Hepatocyte (in vitro differentiated cells): ENCODE data around the gene SYTL4. TPM values are rescaled to one million over a fixed set of nuclear protein-coding genes. Genes with fewer than 3 reads are reported as not detected.

Source experiments
- DNase-seq: peaks from one replicate; pipeline ENCODE4 v3.0.0-alpha.2; 2016; ENCODE audit warnings: low spot score
- H2AFZ ChIP-seq: fragments of 200-600 bp; sonication (generic); 2 replicates; pipeline ENCODE4 v1.6.0; 2016; ENCODE audit warnings: antibody characterized with exemption, mild to moderate bottlenecking
- H3K27ac ChIP-seq: fragments of 200-600 bp; sonication (generic); 2 replicates; pipeline ENCODE4 v1.5.1; 2016; ENCODE audit warnings: mild to moderate bottlenecking
- H3K27me3 ChIP-seq: fragments of 200-600 bp; sonication (generic); 2 replicates; pipeline ENCODE4 v1.6.1; 2016
- H3K36me3 ChIP-seq: fragments of 200-600 bp; sonication (generic); replicated peaks from 2 replicates; pipeline ENCODE4 v1.5.1; 2016; ENCODE audit warnings: low read depth; ENCODE audit not compliant: insufficient read depth
- H3K4me1 ChIP-seq: fragments of 200-600 bp; sonication (generic); 2 replicates; pipeline ENCODE4 v1.5.1; 2016; ENCODE audit warnings: mild to moderate bottlenecking, moderate library complexity; ENCODE audit not compliant: insufficient read depth
- H3K4me2 ChIP-seq: fragments of 200-600 bp; sonication (generic); 2 replicates; pipeline ENCODE4 v1.6.0; 2016
- H3K4me3 ChIP-seq: fragments of 200-600 bp; sonication (generic); 2 replicates; pipeline ENCODE4 v1.5.1; 2016; ENCODE audit warnings: mild to moderate bottlenecking
- H3K79me2 ChIP-seq: fragments of 200-600 bp; sonication (generic); 2 replicates; pipeline ENCODE4 v1.6.0; 2017; ENCODE audit warnings: mild to moderate bottlenecking
- H3K9me2 ChIP-seq: fragments of 200-600 bp; sonication (generic); replicated peaks from 2 replicates; pipeline ENCODE4 v1.6.0; 2017; ENCODE audit warnings: mild to moderate bottlenecking; ENCODE audit not compliant: insufficient read depth
- H3K9me3 ChIP-seq: fragments of 200-600 bp; sonication (generic); 2 replicates; pipeline ENCODE4 v1.5.1; 2016; ENCODE audit warnings: low read depth, mild to moderate bottlenecking
- H4K20me1 ChIP-seq: fragments of 200-600 bp; sonication (generic); 2 replicates; pipeline ENCODE4 v1.6.0; 2016; ENCODE audit warnings: mild to moderate bottlenecking; ENCODE audit not compliant: insufficient read depth, poor library complexity, severe bottlenecking
- CTCF ChIP-seq: fragments of 200-600 bp; sonication (generic); IDR thresholded peaks from 2 replicates; pipeline ENCODE4 v1.5.1; 2016; ENCODE audit warnings: antibody characterized with exemption, mild to moderate bottlenecking; ENCODE audit not compliant: poor library complexity
- EZH2 ChIP-seq: fragments of 200-600 bp; sonication (generic); IDR thresholded peaks from 2 replicates; pipeline ENCODE4 v1.6.1; 2016; ENCODE audit warnings: antibody characterized with exemption, mild to moderate bottlenecking, borderline replicate concordance
- EZH2phosphoT487 ChIP-seq: fragments of 200-600 bp; sonication (generic); IDR thresholded peaks from one replicate; pipeline ENCODE4 v1.6.1; 2018; ENCODE audit warnings: antibody characterized with exemption, mild to moderate bottlenecking, low read depth, moderate library complexity; ENCODE audit not compliant: unreplicated experiment, severe bottlenecking
- WGBS: methylation state at CpG from one replicate; pipeline ENCODE4 v1.1.6; 2016; ENCODE audit warnings: low lambda C conversion rate; ENCODE audit errors: missing lambda C conversion rate; 5-methylcytosine and 5-hydroxymethylcytosine counted together
- polyA plus RNA-seq: library from polyadenylated mRNA; unstranded; fragments of >200 nt; fragmentation: Nextera tagmentation; extraction: Ambion mirVana; gene quantifications from 2 replicates; pipeline ENCODE4 v1.2.1, GENCODE V29; 2016
- total RNA-seq: library from RNA; depleted of rRNA; stranded (reverse); fragments of >200 nt; gene quantifications from 2 replicates; pipeline ENCODE4 v1.2.3, GENCODE V29; 2014

Gene SYTL4
- total and polyA plus RNA-seq, 2 experiments from 2014 or later = 2.4 to 3.4 TPM

- no peak for DNase-seq
Observed at GRCh38 chrX:100681599-100681998, 50.3 kb downstream of the SYTL4 start.

GRCh38 chrX:100680756-100681155 lies 51.2 kb downstream of the SYTL4 start:
- Histone ChIP-seq H4K20me1 (no peaks in the 10 kb centered on the region), H3K4me2 (no peak overlapping the region), H2AFZ (no peak overlapping the region), H3K4me1 (no peaks in the 10 kb centered on the region), H3K27ac (no peak overlapping the region), H3K9me3 (no peaks in the 10 kb centered on the region), H3K4me3 (no peak overlapping the region), H3K9me2 (no peaks in the 10 kb centered on the region), H3K79me2 (no peaks in the 10 kb centered on the region), H3K27me3 (no peaks in the 10 kb centered on the region), H3K36me3 (no peaks in the 10 kb centered on the region)
- no peak for DNase-seq
- WGBS = 49% methylated on average over 2 of the region's 2 CpGs
- TF ChIP-seq EZH2phosphoT487 = no peak
- TF ChIP-seq EZH2 = no peak
- no peak for TF ChIP-seq CTCF

More at GRCh38 chrX:100681599-100681998, 50.3 kb downstream of the SYTL4 start:
- Histone ChIP-seq H3K4me1 (no peaks in the 10 kb centered on the region), H3K4me3 (no peak overlapping the region), H4K20me1 (no peaks in the 10 kb centered on the region), H3K79me2 (no peaks in the 10 kb centered on the region), H3K9me2 (no peaks in the 10 kb centered on the region), H3K27me3 (no peaks in the 10 kb centered on the region), H3K36me3 (no peaks in the 10 kb centered on the region), H3K9me3 (no peaks in the 10 kb centered on the region), H3K27ac (no peak overlapping the region), H2AFZ (no peak overlapping the region), H3K4me2 (no peak overlapping the region)
- 61% methylated on average over 3 of the region's 3 CpGs for WGBS
- TF ChIP-seq CTCF = no peak
- TF ChIP-seq EZH2 = no peak
- no peak for TF ChIP-seq EZH2phosphoT487

GRCh38 chrX:100677611-100678181 lies 54.2 kb downstream of the SYTL4 start:
- Histone ChIP-seq H3K4me3 (no peak overlapping the region), H4K20me1 (no peaks in the 10 kb centered on the region), H3K36me3 (no peaks in the 10 kb centered on the region), H3K4me2 (no peak overlapping the region), H3K27me3 (no peaks in the 10 kb centered on the region), H3K79me2 (no peaks in the 10 kb centered on the region), H2AFZ (no peak overlapping the region), H3K27ac (no peak overlapping the region), H3K4me1 (no peaks in the 10 kb centered on the region), H3K9me3 (no peaks in the 10 kb centered on the region), H3K9me2 (no peaks in the 10 kb centered on the region)
- no peak for DNase-seq
- 68% methylated on average over 5 of the region's 5 CpGs for WGBS
- no peak for TF ChIP-seq EZH2phosphoT487
- no peak for TF ChIP-seq EZH2
- TF ChIP-seq CTCF = no peak
